Fibroblast of lung (primary cell): ENCODE measurements around the gene KDELR1. TPM values are rescaled to one million over a fixed set of nuclear protein-coding genes. Genes with fewer than 3 reads are reported as not detected.

ENCODE experiments used
- DNase-seq, 2 donors: peaks; one replicate each; pipeline versions ENCODE4 v3.0.0 to v3.0.0-alpha.2; 2010; ENCODE audit warnings: low read depth in 2 of 2
- H2AFZ ChIP-seq: 2 replicates; pipeline ENCODE4 v1.5.1; 2012; ENCODE audit warnings: low read length, control low read depth, inconsistent platforms
- H3K27ac ChIP-seq: 2 replicates; pipeline ENCODE4 v1.5.1; 2011; ENCODE audit warnings: low read length, control low read depth; ENCODE audit not compliant: insufficient read depth
- H3K27me3 ChIP-seq: 2 replicates; pipeline ENCODE4 v1.5.1; 2011; ENCODE audit warnings: mild to moderate bottlenecking, low read length; ENCODE audit not compliant: control insufficient read depth, insufficient read depth
- H3K36me3 ChIP-seq: 2 replicates; pipeline ENCODE4 v1.5.1; 2011; ENCODE audit warnings: low read length; ENCODE audit not compliant: control insufficient read depth, insufficient read depth
- H3K4me1 ChIP-seq: 2 replicates; pipeline ENCODE4 v1.5.1; 2011; ENCODE audit warnings: low read length; ENCODE audit not compliant: control insufficient read depth, insufficient read depth; ENCODE audit errors: extremely low read depth
- H3K4me2 ChIP-seq: 2 replicates; pipeline ENCODE4 v1.5.1; 2011; ENCODE audit warnings: low read length, control low read depth; ENCODE audit not compliant: insufficient read depth; ENCODE audit errors: extremely low read depth
- H3K4me3 ChIP-seq, 4 experiments: fragments of 200-600 bp in 1 of 4; sonication (generic) in 1 of 4; replicated peaks in 1 of 4; 2 replicates each; pipeline ENCODE4 v1.5.1; 2011 to 2016; ENCODE audit warnings: low read length in 4 of 4, low read depth in 3 of 4, mild to moderate bottlenecking in 3 of 4, control low read depth in 2 of 4, inconsistent platforms in 1 of 4, mixed read lengths in 1 of 4; ENCODE audit not compliant: insufficient read depth in 1 of 4; ENCODE audit errors: control extremely low read depth in 1 of 4
- H3K79me2 ChIP-seq: 2 replicates; pipeline ENCODE4 v1.5.1; 2012; ENCODE audit warnings: mild to moderate bottlenecking, low read length, inconsistent platforms; ENCODE audit not compliant: control insufficient read depth, insufficient read depth
- H3K9ac ChIP-seq: 2 replicates; pipeline ENCODE4 v1.5.1; 2011; ENCODE audit warnings: mild to moderate bottlenecking, low read length, control low read depth; ENCODE audit not compliant: insufficient read depth
- H3K9me3 ChIP-seq: 2 replicates; pipeline ENCODE4 v1.5.1; 2012; ENCODE audit warnings: low read depth, low read length; ENCODE audit not compliant: control insufficient read depth, insufficient read depth
- H4K20me1 ChIP-seq: 2 replicates; pipeline ENCODE4 v1.5.1; 2011; ENCODE audit warnings: low read length; ENCODE audit not compliant: control insufficient read depth, insufficient read depth; ENCODE audit errors: extremely low read depth
- EZH2 ChIP-seq: IDR thresholded peaks from 2 replicates; pipeline ENCODE4 v1.5.1; 2012; ENCODE audit warnings: low read length, control low read depth, mild to moderate bottlenecking; ENCODE audit errors: missing control alignments
- polyA plus RNA-seq, 2 donors: library from polyadenylated mRNA; depleted of rRNA in 1 of 2; stranded (reverse) in 1 of 2; unstranded in 1 of 2; fragments of >200 nt; gene quantifications; 2 replicates each; pipeline ENCODE4 v1.2.1, GENCODE V29; 2011 to 2012; ENCODE audit warnings: missing spikeins in 1 of 2
- total RNA-seq: library from RNA; depleted of rRNA; stranded (reverse); fragments of >200 nt; gene quantifications from 2 replicates; pipeline ENCODE4 v1.2.1, GENCODE V29; 2014
- TF ChIP-seq, protein P1 (sequence below), 2 donors: IDR thresholded peaks in 1 of 2; conservative IDR thresholded peaks in 1 of 2; 1 replicate in 1 of 2; 2 replicates in 1 of 2; pipeline ENCODE4 v1.5.1; 2011 to 2012; ENCODE audit warnings: low read length in 2 of 2, control low read depth in 1 of 2, inconsistent platforms in 1 of 2, low read depth in 1 of 2, mild to moderate bottlenecking in 1 of 2

Gene KDELR1
- total and polyA plus RNA-seq, 2 donors (not counting 1 experiment from before 2014, with no cell fraction given): 59.0 to 145 TPM

- H3K27me3 ChIP-seq: peaks cover 14% of the 10 kb centered on the region
- TF ChIP-seq EZH2: no peak
- TF ChIP-seq, protein P1, sequence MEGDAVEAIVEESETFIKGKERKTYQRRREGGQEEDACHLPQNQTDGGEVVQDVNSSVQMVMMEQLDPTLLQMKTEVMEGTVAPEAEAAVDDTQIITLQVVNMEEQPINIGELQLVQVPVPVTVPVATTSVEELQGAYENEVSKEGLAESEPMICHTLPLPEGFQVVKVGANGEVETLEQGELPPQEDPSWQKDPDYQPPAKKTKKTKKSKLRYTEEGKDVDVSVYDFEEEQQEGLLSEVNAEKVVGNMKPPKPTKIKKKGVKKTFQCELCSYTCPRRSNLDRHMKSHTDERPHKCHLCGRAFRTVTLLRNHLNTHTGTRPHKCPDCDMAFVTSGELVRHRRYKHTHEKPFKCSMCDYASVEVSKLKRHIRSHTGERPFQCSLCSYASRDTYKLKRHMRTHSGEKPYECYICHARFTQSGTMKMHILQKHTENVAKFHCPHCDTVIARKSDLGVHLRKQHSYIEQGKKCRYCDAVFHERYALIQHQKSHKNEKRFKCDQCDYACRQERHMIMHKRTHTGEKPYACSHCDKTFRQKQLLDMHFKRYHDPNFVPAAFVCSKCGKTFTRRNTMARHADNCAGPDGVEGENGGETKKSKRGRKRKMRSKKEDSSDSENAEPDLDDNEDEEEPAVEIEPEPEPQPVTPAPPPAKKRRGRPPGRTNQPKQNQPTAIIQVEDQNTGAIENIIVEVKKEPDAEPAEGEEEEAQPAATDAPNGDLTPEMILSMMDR (conservative IDR thresholded peaks at IDR 0.05 in 1 of 2, IDR thresholded peaks at IDR 0.05 in 1 of 2; ENCODE audit: low read depth in 1 of 2, low read length in 2 of 2): peak; percentile 71 to 73
- peak overlapping the region; percentile 85 for H2AFZ ChIP-seq
- peaks cover 12% of the 10 kb centered on the region for H3K36me3 ChIP-seq
- H3K4me3 ChIP-seq: peak overlapping the region; percentile 91 to 96 (median 95)
- H3K79me2 ChIP-seq: peaks cover 22% of the 10 kb centered on the region
- no peaks in the 10 kb centered on the region for H3K9me3 ChIP-seq
- H3K4me2 ChIP-seq: peak overlapping the region; percentile 76
- peak overlapping the region; percentile 98 for H3K9ac ChIP-seq
- no peaks in the 10 kb centered on the region for H4K20me1 ChIP-seq
- peak; percentile 61 to 62 for DNase-seq
- peak overlapping the region; percentile 97 for H3K27ac ChIP-seq
- no peaks in the 10 kb centered on the region for H3K4me1 ChIP-seq
Observed at GRCh38 chr19:48390188-48391099, 907 bp downstream of the KDELR1 start.

DNA sequence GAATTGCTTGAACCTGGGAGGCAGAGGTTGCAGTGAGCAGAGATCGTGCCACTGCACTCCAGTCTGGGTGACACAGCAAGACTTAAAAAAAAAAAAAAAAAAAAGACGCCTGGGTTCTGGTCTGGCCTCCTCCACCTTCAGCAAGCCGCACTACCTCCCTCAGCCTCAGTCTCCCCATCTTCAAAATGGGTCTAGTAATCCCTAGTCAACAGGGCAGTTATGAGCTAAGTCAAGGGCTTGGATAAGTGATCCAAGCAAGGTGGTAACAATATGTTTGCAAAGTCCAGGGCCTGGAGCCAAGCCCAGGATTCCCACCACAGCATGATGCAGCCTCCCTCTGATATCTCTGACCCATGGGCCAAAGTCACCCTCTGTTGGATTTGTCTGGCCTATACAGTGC is 4.4 kb downstream of the KDELR1 start:
- H3K79me2 ChIP-seq: peaks cover 22% of the 10 kb centered on the region
- H3K36me3 ChIP-seq: peaks cover 17% of the 10 kb centered on the region

DNA sequence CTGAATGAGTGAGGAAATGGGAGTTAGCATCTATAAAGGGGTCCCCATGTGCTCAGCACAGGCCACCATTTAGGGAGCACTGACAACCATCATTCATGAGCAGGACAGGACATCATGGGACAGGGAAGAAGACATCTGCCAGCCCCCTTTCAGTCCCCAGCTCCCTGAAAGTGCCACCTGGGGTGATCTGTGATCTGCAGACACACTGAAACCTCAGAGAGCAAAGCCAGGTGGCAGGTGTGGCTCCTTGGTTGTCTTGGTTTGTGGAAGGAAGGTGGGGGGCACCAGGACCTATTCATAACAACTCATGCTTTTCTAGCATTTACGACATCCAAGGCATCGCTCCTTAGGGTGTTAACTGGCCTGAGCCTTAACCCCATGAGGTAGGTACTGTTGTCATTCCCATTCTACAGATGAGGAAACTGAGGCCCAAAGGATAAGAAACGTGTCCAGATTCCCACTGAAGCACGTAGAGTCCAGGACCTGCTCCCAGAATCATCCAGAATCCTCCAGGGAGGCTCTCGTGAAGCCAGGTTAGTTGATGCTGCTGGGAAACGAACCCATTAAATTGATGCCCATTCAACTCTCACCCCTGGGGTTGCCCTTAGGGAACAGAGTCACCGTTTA is 5.8 kb downstream of the KDELR1 start:
- peaks cover 15% of the 10 kb centered on the region for H3K79me2 ChIP-seq
- H4K20me1 ChIP-seq: no peaks in the 10 kb centered on the region
- H3K27me3 ChIP-seq: no peaks in the 10 kb centered on the region
- no peak for TF ChIP-seq EZH2
- TF ChIP-seq, protein P1 (conservative IDR thresholded peaks at IDR 0.05 in 1 of 2, IDR thresholded peaks at IDR 0.05 in 1 of 2; ENCODE audit: low read depth in 1 of 2, low read length in 2 of 2): no peak
- H3K27ac ChIP-seq: no peak overlapping the region
- no peaks in the 10 kb centered on the region for H3K4me1 ChIP-seq
- no peaks in the 10 kb centered on the region for H3K9me3 ChIP-seq
- no peak overlapping the region for H3K4me3 ChIP-seq
- no peak overlapping the region for H3K9ac ChIP-seq
- H3K4me2 ChIP-seq: no peak overlapping the region
- H3K36me3 ChIP-seq: peaks cover 21% of the 10 kb centered on the region
- H2AFZ ChIP-seq: no peak overlapping the region
- DNase-seq: no peak

More for the DNA sequence above, 4.4 kb downstream of the KDELR1 start:
- Histone ChIP-seq H3K4me3 (no peak overlapping the region), H4K20me1 (no peaks in the 10 kb centered on the region), H3K27ac (no peak overlapping the region), H3K4me2 (no peak overlapping the region), H3K27me3 (no peaks in the 10 kb centered on the region), H2AFZ (no peak overlapping the region), H3K4me1 (no peaks in the 10 kb centered on the region), H3K9me3 (no peaks in the 10 kb centered on the region), H3K9ac (no peak overlapping the region)
- TF ChIP-seq, protein P1 (conservative IDR thresholded peaks at IDR 0.05 in 1 of 2, IDR thresholded peaks at IDR 0.05 in 1 of 2; ENCODE audit: low read depth in 1 of 2, low read length in 2 of 2): no peak
- TF ChIP-seq EZH2: no peak
- DNase-seq: no peak
